Activated naive CD4-positive, alpha-beta T cell treated with anti-CD3 and anti-CD28 coated beads, Interleukin-2, amount 10 ng/mL, durations not matched to agents 7 days and 5 days (primary cell): ENCODE measurements around the gene SEMA4C.

ENCODE experiments used
- CTCF ChIA-PET: fragments of 350-600 bp; sonication (Branson Sonifier 250); formaldehyde crosslinking; loops from one replicate; lab custom pipeline; 2021; ENCODE audit warnings: antibody characterized with exemption; lab: Charles Lee
- DNase-seq: peaks from one replicate; pipeline ENCODE4 v3.0.0-alpha.2; 2020
- H3K27ac Mint-ChIP-seq: one replicate; pipeline ENCODE4 v1.8.0; 2021; ENCODE audit warnings: mild to moderate bottlenecking, moderate library complexity, mixed read lengths
- H3K27me3 Mint-ChIP-seq: one replicate; pipeline ENCODE4 v1.8.0; 2021; ENCODE audit warnings: mild to moderate bottlenecking, mixed read lengths
- H3K36me3 Mint-ChIP-seq: one replicate; pipeline ENCODE4 v1.8.0; 2021; ENCODE audit warnings: mixed read lengths
- H3K4me1 Mint-ChIP-seq: one replicate; pipeline ENCODE4 v1.8.0; 2021; ENCODE audit warnings: mixed read lengths
- H3K4me3 Mint-ChIP-seq: one replicate; pipeline ENCODE4 v1.8.0; 2021; ENCODE audit warnings: mild to moderate bottlenecking, moderate library complexity, mixed read lengths
- H3K9me3 Mint-ChIP-seq: one replicate; pipeline ENCODE4 v1.8.0; 2021; ENCODE audit warnings: mixed read lengths

Gene SEMA4C

GRCh38 chr2:96907115-96908041, 37.5 kb upstream of the SEMA4C start:
- peaks cover 39% of the 10 kb centered on the region for H3K27me3 Mint-ChIP-seq
- DNase-seq: no peak
- CTCF ChIA-PET: no interaction called here
- no peak overlapping the region for H3K4me3 Mint-ChIP-seq
- H3K36me3 Mint-ChIP-seq: no peaks in the 10 kb centered on the region
- H3K4me1 Mint-ChIP-seq: peaks cover 21% of the 10 kb centered on the region
- no peak overlapping the region for H3K27ac Mint-ChIP-seq
- H3K9me3 Mint-ChIP-seq: no peaks in the 10 kb centered on the region

GRCh38 chr2:96906729-96907114, 36.8 kb upstream of the SEMA4C start:
- Mint-ChIP-seq H3K9me3 (no peaks in the 10 kb centered on the region), H3K27me3 (peaks cover 39% of the 10 kb centered on the region), H3K4me1 (peaks cover 14% of the 10 kb centered on the region), H3K36me3 (no peaks in the 10 kb centered on the region), H3K27ac (no peak overlapping the region), H3K4me3 (no peak overlapping the region)
- CTCF ChIA-PET: no interaction called here
- no peak for DNase-seq

GRCh38 chr2:96903815-96904214, 33.9 kb upstream of the SEMA4C start:
- no peak overlapping the region for H3K27ac Mint-ChIP-seq
- H3K27me3 Mint-ChIP-seq: peaks cover 23% of the 10 kb centered on the region
- no peaks in the 10 kb centered on the region for H3K36me3 Mint-ChIP-seq
- no peaks in the 10 kb centered on the region for H3K9me3 Mint-ChIP-seq
- DNase-seq: no peak
- CTCF ChIA-PET: no interaction called here
- no peaks in the 10 kb centered on the region for H3K4me1 Mint-ChIP-seq
- no peak overlapping the region for H3K4me3 Mint-ChIP-seq

GRCh38 chr2:96903318-96903717, 33.4 kb upstream of the SEMA4C start:
- Mint-ChIP-seq H3K4me1 (no peaks in the 10 kb centered on the region), H3K9me3 (no peaks in the 10 kb centered on the region), H3K27ac (no peak overlapping the region), H3K27me3 (peaks cover 28% of the 10 kb centered on the region), H3K36me3 (no peaks in the 10 kb centered on the region), H3K4me3 (no peak overlapping the region)
- CTCF ChIA-PET: no interaction called here
- DNase-seq: no peak

GRCh38 chr2:96900237-96900636, 30.4 kb upstream of the SEMA4C start:
- no peak for DNase-seq
- no peak overlapping the region for H3K4me3 Mint-ChIP-seq
- peaks cover 25% of the 10 kb centered on the region for H3K4me1 Mint-ChIP-seq
- peaks cover 39% of the 10 kb centered on the region for H3K27me3 Mint-ChIP-seq
- no peaks in the 10 kb centered on the region for H3K9me3 Mint-ChIP-seq
- H3K27ac Mint-ChIP-seq: no peak overlapping the region
- no peaks in the 10 kb centered on the region for H3K36me3 Mint-ChIP-seq
- CTCF ChIA-PET: no interaction called here

- no peak overlapping the region for H3K4me3 Mint-ChIP-seq
- peaks cover 39% of the 10 kb centered on the region for H3K27me3 Mint-ChIP-seq
- no peak for DNase-seq
- CTCF ChIA-PET: no interaction called here
- no peak overlapping the region for H3K27ac Mint-ChIP-seq
- no peaks in the 10 kb centered on the region for H3K36me3 Mint-ChIP-seq
- H3K9me3 Mint-ChIP-seq: no peaks in the 10 kb centered on the region
- H3K4me1 Mint-ChIP-seq: peaks cover 29% of the 10 kb centered on the region
These were observed 29.5 kb upstream of the SEMA4C start for GRCh38 chr2:96899413-96899741.

- Mint-ChIP-seq H3K27ac (peak overlapping the region; percentile 71), H3K9me3 (no peaks in the 10 kb centered on the region), H3K27me3 (peaks cover 38% of the 10 kb centered on the region), H3K4me1 (peaks cover 29% of the 10 kb centered on the region), H3K4me3 (no peak overlapping the region), H3K36me3 (no peaks in the 10 kb centered on the region)
- CTCF ChIA-PET: no interaction called here
- DNase-seq: no peak
These were observed 28.9 kb upstream of the SEMA4C start for GRCh38 chr2:96898641-96899412.

- no peak for DNase-seq
- Mint-ChIP-seq H3K4me1 (peaks cover 29% of the 10 kb centered on the region), H3K4me3 (no peak overlapping the region), H3K27me3 (peaks cover 33% of the 10 kb centered on the region), H3K36me3 (no peaks in the 10 kb centered on the region), H3K27ac (no peak overlapping the region), H3K9me3 (no peaks in the 10 kb centered on the region)
- CTCF ChIA-PET: no interaction called here
These were observed 28.2 kb upstream of the SEMA4C start for GRCh38 chr2:96898135-96898505.

- Mint-ChIP-seq H3K36me3 (no peaks in the 10 kb centered on the region), H3K27ac (no peak overlapping the region), H3K4me1 (peaks cover 33% of the 10 kb centered on the region), H3K27me3 (peaks cover 33% of the 10 kb centered on the region), H3K9me3 (no peaks in the 10 kb centered on the region), H3K4me3 (no peak overlapping the region)
- no peak for DNase-seq
- CTCF ChIA-PET: no interaction called here
These were observed 27.7 kb upstream of the SEMA4C start for GRCh38 chr2:96897491-96898134.

- H3K27me3 Mint-ChIP-seq: peaks cover 37% of the 10 kb centered on the region
- CTCF ChIA-PET: interaction anchor here (1.8 kb wide), 1 partner anchor 55 kb away, joined by 5 read pairs; no protein-coding TSS in a partner anchor
- no peak overlapping the region for H3K27ac Mint-ChIP-seq
- peaks cover 50% of the 10 kb centered on the region for H3K4me1 Mint-ChIP-seq
- H3K9me3 Mint-ChIP-seq: no peaks in the 10 kb centered on the region
- H3K36me3 Mint-ChIP-seq: no peaks in the 10 kb centered on the region
- H3K4me3 Mint-ChIP-seq: no peak overlapping the region
- DNase-seq: no peak
These were observed 26.1 kb upstream of the SEMA4C start for GRCh38 chr2:96895746-96896651.

GRCh38 chr2:96895032-96895745, 25.3 kb upstream of the SEMA4C start:
- CTCF ChIA-PET: interaction anchor here (1.8 kb wide), 1 partner anchor 56 kb away, joined by 5 read pairs; no protein-coding TSS in a partner anchor
- H3K27ac Mint-ChIP-seq: no peak overlapping the region
- DNase-seq: no peak

GRCh38 chr2:96894151-96894531, 24.3 kb upstream of the SEMA4C start:
- Mint-ChIP-seq H3K27me3 (peaks cover 29% of the 10 kb centered on the region), H3K4me1 (peaks cover 60% of the 10 kb centered on the region), H3K4me3 (no peak overlapping the region), H3K9me3 (no peaks in the 10 kb centered on the region), H3K27ac (no peak overlapping the region), H3K36me3 (no peaks in the 10 kb centered on the region)
- CTCF ChIA-PET: no interaction called here
- no peak for DNase-seq

More at GRCh38 chr2:96895032-96895745, 25.3 kb upstream of the SEMA4C start:
- Mint-ChIP-seq H3K36me3 (no peaks in the 10 kb centered on the region), H3K4me3 (no peak overlapping the region), H3K4me1 (peaks cover 58% of the 10 kb centered on the region), H3K27me3 (peaks cover 34% of the 10 kb centered on the region), H3K9me3 (no peaks in the 10 kb centered on the region)
